Ascending aorta (tissue), 2 donors: ENCODE measurements around the gene ZBTB39. TPM values are rescaled to one million over a fixed set of nuclear protein-coding genes. Genes with fewer than 3 reads are reported as not detected.
"Not testable (repeated sequence)": the region's sequence is repeated elsewhere in the genome, so short reads cannot be mapped to it uniquely, and the experiment has no call there.

Experiments used
- DNase-seq, 2 donors: peaks; one replicate each; pipeline ENCODE4 v3.0.0-alpha.2; 2019; ENCODE audit warnings: low spot score in 2 of 2
- H3K27ac ChIP-seq, 2 donors: fragments of 200-600 bp; sonication (generic); one replicate each; pipeline ENCODE4 v1.5.1; 2016 to 2017; ENCODE audit warnings: mild to moderate bottlenecking in 1 of 2
- H3K27me3 ChIP-seq: fragments of 200-600 bp; sonication (generic); one replicate; pipeline ENCODE4 v1.5.1; 2017
- H3K36me3 ChIP-seq, 2 donors: fragments of 200-600 bp; sonication (generic); one replicate each; pipeline ENCODE4 v1.5.1; 2016
- H3K4me1 ChIP-seq, 2 donors: fragments of 200-600 bp; sonication (generic); one replicate each; pipeline ENCODE4 v1.5.1; 2016 to 2017; ENCODE audit warnings: mild to moderate bottlenecking in 1 of 2
- H3K4me3 ChIP-seq, 2 donors: fragments of 200-600 bp; sonication (generic); one replicate each; pipeline ENCODE4 v1.5.1; 2016 to 2017; ENCODE audit warnings: mild to moderate bottlenecking in 1 of 2
- H3K9me3 ChIP-seq, 2 donors: fragments of 200-600 bp; sonication (generic); one replicate each; pipeline ENCODE4 v1.5.1; 2016
- intact Hi-C: fragments of 100-400 bp; cut with DNase I; formaldehyde crosslinking; loops from one replicate; pipeline ENCODE4 v1.15.1; 2023
- total RNA-seq: library from RNA; depleted of rRNA; stranded (reverse); fragments of >200 nt; gene quantifications from one replicate; pipeline ENCODE4 v1.1.0, GENCODE V29; 2016
- TF ChIP-seq, protein P1 (sequence below), 3 experiments: fragments of 200-600 bp in 2 of 3; fragments of 450-650 bp in 1 of 3; sonication (generic) in 2 of 3; IDR thresholded peaks; one replicate each; pipeline ENCODE4 v1.5.1; 2016 to 2019; ENCODE audit warnings: antibody characterized with exemption in 3 of 3, mild to moderate bottlenecking in 1 of 3, moderate library complexity in 1 of 3

The ZBTB39 gene
- total RNA-seq, 1 donor from 2014 or later: 5.9 TPM

DNA sequence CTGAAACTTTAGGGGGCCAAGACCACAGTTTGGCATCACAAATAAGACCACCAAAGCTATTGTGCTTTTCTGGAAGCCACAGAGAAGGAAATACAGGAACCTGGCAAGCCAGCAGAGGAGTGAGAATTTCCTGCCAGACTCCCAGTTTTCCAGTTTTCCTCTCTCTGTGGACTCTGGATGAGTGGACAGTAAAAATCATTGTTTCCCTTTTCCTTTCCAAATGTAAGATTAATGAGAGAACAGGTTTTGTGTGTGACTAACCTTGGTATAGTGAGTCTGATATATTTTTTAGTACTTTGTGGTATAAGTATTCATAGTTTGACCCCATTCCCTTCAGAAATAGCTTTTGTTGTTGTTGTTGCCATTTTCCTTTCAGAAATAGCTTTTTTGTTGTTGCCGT lies 12.6 kb upstream of the ZBTB39 start:
- intact Hi-C loops: no loop called here
- TF ChIP-seq, protein P1, sequence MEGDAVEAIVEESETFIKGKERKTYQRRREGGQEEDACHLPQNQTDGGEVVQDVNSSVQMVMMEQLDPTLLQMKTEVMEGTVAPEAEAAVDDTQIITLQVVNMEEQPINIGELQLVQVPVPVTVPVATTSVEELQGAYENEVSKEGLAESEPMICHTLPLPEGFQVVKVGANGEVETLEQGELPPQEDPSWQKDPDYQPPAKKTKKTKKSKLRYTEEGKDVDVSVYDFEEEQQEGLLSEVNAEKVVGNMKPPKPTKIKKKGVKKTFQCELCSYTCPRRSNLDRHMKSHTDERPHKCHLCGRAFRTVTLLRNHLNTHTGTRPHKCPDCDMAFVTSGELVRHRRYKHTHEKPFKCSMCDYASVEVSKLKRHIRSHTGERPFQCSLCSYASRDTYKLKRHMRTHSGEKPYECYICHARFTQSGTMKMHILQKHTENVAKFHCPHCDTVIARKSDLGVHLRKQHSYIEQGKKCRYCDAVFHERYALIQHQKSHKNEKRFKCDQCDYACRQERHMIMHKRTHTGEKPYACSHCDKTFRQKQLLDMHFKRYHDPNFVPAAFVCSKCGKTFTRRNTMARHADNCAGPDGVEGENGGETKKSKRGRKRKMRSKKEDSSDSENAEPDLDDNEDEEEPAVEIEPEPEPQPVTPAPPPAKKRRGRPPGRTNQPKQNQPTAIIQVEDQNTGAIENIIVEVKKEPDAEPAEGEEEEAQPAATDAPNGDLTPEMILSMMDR (IDR thresholded peaks at IDR 0.05): no peak
- H3K4me1 ChIP-seq: no peaks in the 10 kb centered on the region

GRCh38 chr12:57018353-57018752 lies 12.0 kb upstream of the ZBTB39 start:
- H3K9me3 ChIP-seq, H3K36me3 ChIP-seq, intact Hi-C loops, DNase-seq, H3K4me3 ChIP-seq, H3K4me1 ChIP-seq, H3K27me3 ChIP-seq, H3K27ac ChIP-seq: not testable (repeated sequence)

More for the DNA sequence above, 12.6 kb upstream of the ZBTB39 start:
- Histone ChIP-seq H3K36me3 (no peaks in the 10 kb centered on the region), H3K27me3 (peaks cover 4% of the 10 kb centered on the region), H3K9me3 (no peaks in the 10 kb centered on the region), H3K4me3 (no peak overlapping the region), H3K27ac (no peak overlapping the region)
- no peak for DNase-seq

DNA sequence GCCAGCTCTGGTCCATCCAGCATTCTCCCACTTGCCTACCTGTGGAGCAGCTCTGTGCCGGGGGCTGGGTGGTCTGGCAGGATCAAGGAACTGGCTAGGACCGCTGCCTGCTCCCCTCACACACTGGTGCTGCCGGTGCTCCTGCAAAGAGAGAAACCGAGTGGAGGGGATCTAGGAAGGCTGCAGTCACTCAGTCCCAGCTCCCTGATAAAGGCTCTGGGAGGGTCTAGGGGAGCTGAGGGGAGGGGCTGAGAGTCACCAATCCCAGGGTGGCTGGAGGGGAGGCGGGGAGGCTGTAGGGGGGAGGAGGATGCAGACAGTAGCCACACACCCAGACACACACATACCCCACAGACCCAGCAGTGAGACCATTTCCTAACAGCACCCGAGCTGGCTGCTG lies 10.0 kb upstream of the ZBTB39 start, which contains the start of gene TAC3:
TSS of gene TAC3 (minus strand) at position 182 of the 400 bp plus-strand sequence. CDS start 732 bp downstream, outside the sequence.
- no peaks in the 10 kb centered on the region for H3K9me3 ChIP-seq
- TF ChIP-seq, protein P1 (IDR thresholded peaks at IDR 0.05): no peak
- H3K4me1 ChIP-seq: no peaks in the 10 kb centered on the region
- no peaks in the 10 kb centered on the region for H3K36me3 ChIP-seq
- no peak for DNase-seq
- peaks cover 4% of the 10 kb centered on the region for H3K27me3 ChIP-seq
- H3K27ac ChIP-seq: no peak within 1 kb of the TSS
- H3K4me3 ChIP-seq: no peak within 1 kb of the TSS
- intact Hi-C loops: no loop called here

DNA sequence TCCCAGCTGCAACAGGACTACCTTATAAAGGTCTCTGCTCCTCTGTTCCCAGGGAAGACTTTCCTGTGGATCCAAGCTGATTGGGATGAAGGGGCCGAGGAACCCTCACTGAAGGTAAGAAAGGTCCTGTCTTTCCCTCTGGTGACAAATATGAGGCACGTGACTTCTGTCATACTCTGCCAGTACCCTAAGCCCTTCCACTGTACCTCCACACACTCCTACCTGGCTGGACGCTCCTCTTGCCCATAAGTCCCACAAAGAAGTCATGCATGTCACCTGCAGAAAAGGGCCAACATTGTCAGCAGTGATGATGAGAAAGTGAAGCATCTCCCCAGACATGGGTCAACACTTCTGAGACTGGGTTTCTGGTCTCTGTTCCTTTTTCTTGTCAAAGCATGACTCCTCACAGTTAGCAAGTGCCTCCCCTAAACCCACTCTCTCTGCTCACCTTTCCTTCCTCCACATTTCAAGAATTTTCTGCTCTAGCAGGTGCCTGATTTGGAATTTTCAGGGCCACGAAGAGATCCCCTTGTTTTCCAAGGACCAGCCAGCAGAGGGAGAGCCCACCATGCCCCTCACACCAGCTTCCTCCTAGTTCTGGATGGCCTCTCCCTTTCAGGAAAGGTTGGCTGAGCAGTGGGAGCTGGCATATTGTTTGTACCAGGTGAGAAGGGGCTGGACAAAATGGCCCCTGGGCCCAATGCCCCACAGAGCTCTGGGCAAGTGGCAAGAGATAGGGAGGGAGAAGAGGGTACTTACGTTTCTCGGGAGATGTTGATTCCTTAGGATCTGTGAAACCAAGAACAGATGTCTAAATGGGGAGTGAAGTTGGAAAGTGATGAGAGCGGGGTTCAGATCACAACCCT lies 6.5 kb upstream of the ZBTB39 start:
- intact Hi-C loops: no loop called here
- Histone ChIP-seq H3K36me3 (no peaks in the 10 kb centered on the region), H3K9me3 (no peaks in the 10 kb centered on the region), H3K27me3 (peaks cover 4% of the 10 kb centered on the region), H3K27ac (no peak overlapping the region), H3K4me3 (no peak overlapping the region), H3K4me1 (no peaks in the 10 kb centered on the region)
- DNase-seq: no peak
- TF ChIP-seq, protein P1 (IDR thresholded peaks at IDR 0.05): no peak

GRCh38 chr12:57011438-57012424 lies 5.4 kb upstream of the ZBTB39 start:
- H3K27me3 ChIP-seq: peaks cover 4% of the 10 kb centered on the region
- peaks cover 0 to 3% of the 10 kb centered on the region in 2 donors for H3K4me1 ChIP-seq
- no peak overlapping the region for H3K4me3 ChIP-seq
- H3K27ac ChIP-seq: no peak overlapping the region
- no peak for DNase-seq
- no peaks in the 10 kb centered on the region for H3K36me3 ChIP-seq
- TF ChIP-seq, protein P1 (IDR thresholded peaks at IDR 0.05): no peak
- H3K9me3 ChIP-seq: no peaks in the 10 kb centered on the region
- intact Hi-C loops: no loop called here
